ENCODE data around the gene IGFBP3.

GRCh38 chr7:45917658-45918057 is 3.4 kb downstream of the IGFBP3 start:
- peak; percentile 92 for TF ChIP-seq CTCF (IDR thresholded peaks at IDR 0.05; ENCODE audit: borderline replicate concordance, extremely low read depth, low read length, poor library complexity, severe bottlenecking)
- TF ChIP-seq EZH2 (IDR thresholded peaks at IDR 0.05; ENCODE audit: borderline replicate concordance, low read depth, low read length, severe bottlenecking) = no peak
